ENCODE results near the gene MAP4K4. TPM values are rescaled to one million over a fixed set of nuclear protein-coding genes. Genes with fewer than 3 reads are reported as not detected.

MAP4K4 gene
- polyA plus RNA-seq, 1 donor from 2014 or later: 9.3 TPM

DNA sequence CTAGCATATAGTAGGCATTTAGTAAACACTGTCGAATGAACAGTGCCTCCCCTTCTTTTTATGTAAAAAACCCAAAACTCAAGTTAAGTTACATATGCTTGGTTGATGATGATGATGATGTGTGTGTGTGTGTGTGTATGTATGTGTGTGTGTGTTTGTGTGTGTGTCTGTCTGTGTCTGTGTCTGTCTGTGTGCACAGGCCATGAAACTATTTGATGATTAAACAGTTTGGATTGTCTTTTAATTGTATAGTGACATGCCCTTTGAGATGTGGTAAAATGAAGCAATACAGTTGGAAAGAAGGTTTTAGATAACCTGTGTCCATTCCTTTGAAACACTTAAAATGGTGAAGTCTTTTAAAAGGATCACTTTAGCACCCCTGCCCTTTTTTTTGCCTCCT lies 105.6 kb downstream of the MAP4K4 start:
- no peaks in the 10 kb centered on the region for H3K27me3 Mint-ChIP-seq
- H3K36me3 Mint-ChIP-seq: peaks cover 5% of the 10 kb centered on the region
- no peaks in the 10 kb centered on the region for H3K9me3 Mint-ChIP-seq
- H3K4me3 Mint-ChIP-seq: no peak overlapping the region
- H3K4me1 Mint-ChIP-seq: peaks cover 54 to 64% (median 60%) of the 10 kb centered on the region in 3 donors
- peak overlapping the region in 2 of 3 donors; percentile 36 to 41 for H3K27ac Mint-ChIP-seq

DNA sequence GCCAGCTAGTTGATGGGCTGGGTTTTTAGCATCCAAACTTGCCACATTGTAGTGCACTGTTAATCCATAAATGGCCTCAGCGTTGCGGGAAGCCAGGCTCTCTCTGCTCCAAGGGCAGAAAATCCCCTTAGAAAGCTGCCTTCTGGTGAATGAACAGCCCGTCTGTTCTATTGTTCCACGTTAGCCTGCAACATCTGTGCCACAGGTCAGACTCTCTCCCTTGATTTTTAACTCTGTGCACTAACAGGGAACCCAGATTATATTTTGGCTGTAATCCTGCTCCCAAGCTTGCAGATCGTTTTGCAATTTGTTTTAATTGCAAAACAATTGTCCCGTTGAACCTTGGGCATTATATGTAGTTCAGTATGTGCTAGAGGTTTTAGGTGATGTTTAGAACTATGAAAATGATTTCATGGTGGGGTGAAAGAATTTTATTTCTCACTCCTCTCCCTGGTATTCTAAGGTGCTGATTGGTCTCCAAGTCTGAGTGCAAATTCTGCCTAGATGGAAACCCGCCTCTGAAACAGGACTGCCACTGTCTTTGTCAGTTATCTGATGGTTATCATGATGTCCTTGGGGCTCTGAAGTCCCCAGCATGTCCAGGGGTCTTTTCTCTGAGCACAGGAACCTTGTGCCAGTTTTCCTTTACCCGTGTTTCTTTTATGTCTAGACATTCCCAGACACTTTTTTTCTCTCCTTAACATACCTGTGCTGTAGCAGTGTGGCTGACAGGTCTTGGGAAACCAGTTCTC lies 106.6 kb downstream of the MAP4K4 start:
- Mint-ChIP-seq H3K27ac (peak overlapping the region; percentile 56 to 75 (median 68)), H3K27me3 (no peaks in the 10 kb centered on the region), H3K4me1 (peaks cover 55 to 61% (median 59%) of the 10 kb centered on the region in 3 donors), H3K4me3 (peak overlapping the region in 1 of 4 donors; percentile 51), H3K9me3 (no peaks in the 10 kb centered on the region), H3K36me3 (peaks cover 6% of the 10 kb centered on the region)

DNA sequence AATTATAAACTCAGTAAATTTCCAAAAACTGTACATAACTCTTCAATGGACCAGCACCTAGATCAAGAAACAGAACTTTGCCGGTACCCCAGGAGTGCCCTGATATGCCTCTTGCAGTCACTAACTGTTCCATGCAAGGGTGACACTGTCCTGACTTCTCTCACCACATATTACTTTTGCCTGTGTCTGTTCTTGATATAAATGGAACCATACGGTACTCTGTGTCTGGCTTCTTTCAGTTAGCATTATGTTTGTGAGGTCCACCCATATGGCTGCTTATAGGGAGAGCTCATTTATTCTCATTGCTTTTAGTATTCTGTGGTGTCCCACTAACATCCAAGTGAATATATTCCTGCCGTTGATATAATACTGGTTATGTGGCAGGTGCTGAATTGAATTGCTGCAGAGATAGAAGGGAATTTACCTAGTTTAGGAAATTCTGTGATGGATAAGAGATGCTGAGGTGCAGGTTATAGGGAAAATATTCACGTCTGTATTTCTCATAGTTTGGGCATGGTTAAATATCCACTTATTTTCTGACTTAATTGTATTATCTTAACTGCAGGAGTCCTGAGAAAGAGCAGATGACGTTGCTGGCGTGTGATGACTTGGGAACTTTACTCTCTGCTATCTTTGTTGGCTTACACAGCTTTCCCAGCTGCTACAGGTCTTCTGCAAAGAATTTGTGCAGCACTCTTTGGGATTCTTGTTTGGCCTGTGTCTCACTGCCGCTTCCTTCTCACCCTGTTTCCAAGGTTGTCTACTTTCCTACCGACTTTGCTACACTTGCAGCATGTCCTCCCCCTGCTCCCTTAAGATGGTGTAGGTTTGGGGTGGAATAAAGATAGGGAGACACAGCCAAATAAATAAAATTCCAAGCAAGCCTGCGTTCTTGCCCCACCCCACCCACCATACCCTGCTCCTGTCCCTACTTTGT lies 107.9 kb downstream of the MAP4K4 start:
- Mint-ChIP-seq H3K27me3 (no peaks in the 10 kb centered on the region), H3K27ac (peak overlapping the region; percentile 36 to 79 (median 70))

DNA sequence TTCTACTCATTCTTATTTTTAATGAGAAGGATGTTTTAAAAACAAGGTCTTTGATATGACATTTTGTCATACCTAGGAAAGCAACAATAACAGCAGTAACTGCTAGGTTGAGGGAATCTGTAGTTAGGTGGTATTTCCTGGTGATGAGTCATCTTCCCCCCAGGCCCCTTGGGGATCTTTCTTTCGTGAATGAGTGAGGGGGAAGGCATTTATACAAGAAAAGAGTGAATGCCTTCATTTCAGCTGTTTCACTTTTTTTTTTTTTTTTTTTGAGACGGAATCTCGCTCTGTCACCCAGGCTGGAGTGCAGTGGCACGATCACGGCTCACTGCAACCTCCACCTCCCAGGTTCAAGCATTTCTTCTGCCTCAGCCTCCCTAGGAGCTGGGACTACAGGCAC lies 108.6 kb downstream of the MAP4K4 start:
- Mint-ChIP-seq H3K4me1 (peaks cover 52 to 67% (median 61%) of the 10 kb centered on the region in 3 donors), H3K9me3 (no peaks in the 10 kb centered on the region), H3K36me3 (peaks cover 6% of the 10 kb centered on the region), H3K27me3 (no peaks in the 10 kb centered on the region), H3K27ac (peak overlapping the region; percentile 36 to 79 (median 70)), H3K4me3 (peak overlapping the region in 2 of 4 donors; percentile 81 to 84)

More for the DNA sequence above, 107.9 kb downstream of the MAP4K4 start:
- H3K36me3 Mint-ChIP-seq: peaks cover 6% of the 10 kb centered on the region
- no peaks in the 10 kb centered on the region for H3K9me3 Mint-ChIP-seq
- peaks cover 58 to 65% (median 64%) of the 10 kb centered on the region in 3 donors for H3K4me1 Mint-ChIP-seq
- H3K4me3 Mint-ChIP-seq: peak overlapping the region in 2 of 4 donors; percentile 81 to 84

DNA sequence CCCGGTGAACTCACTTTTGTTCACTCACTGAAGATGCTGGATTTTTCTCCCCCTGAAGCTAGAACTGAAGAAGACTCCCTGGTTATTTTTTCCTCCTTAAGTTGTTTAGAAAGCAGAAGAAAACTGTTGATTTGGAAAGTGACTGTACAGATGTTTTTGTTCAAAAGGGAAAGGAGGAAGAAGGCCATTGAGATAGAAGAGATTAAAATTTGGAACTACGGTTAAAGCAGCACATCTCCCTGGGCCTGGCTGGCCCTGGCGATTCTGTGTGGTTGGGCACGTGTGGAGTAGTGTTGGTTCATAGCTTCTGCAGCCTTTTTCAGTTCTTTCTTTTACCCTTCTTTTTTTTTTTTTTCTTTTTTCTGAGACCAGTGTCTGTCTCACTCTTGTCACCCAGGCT lies 109.2 kb downstream of the MAP4K4 start:
- peak overlapping the region; percentile 36 to 70 (median 40) for H3K27ac Mint-ChIP-seq

DNA sequence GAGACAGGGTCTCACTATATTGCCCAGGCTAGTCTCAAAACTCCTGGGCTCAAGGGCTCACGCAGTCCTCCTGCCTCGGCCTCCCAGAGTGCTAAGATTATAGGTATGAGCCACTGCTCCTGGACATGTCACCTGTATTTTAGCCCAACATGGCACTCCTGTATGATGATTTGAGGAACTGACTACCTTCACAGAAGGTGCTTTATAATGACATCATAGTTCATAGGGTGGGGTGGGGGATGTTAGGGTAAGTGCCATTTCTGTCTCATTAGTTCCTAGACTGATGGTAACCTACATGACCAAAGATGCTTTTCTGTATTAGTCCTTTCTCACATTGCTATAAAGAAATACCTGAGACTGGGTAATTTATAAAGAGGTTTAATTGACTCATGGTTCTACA lies 109.7 kb downstream of the MAP4K4 start:
- Mint-ChIP-seq H3K27me3 (no peaks in the 10 kb centered on the region), H3K4me3 (peak overlapping the region in 2 of 4 donors; percentile 50 to 79), H3K36me3 (peaks cover 6% of the 10 kb centered on the region), H3K9me3 (no peaks in the 10 kb centered on the region), H3K4me1 (peaks cover 57 to 65% (median 64%) of the 10 kb centered on the region in 3 donors), H3K27ac (peak overlapping the region in 2 of 3 donors; percentile 36 to 40)

More for the DNA sequence above, 109.2 kb downstream of the MAP4K4 start:
- Mint-ChIP-seq H3K36me3 (peaks cover 6% of the 10 kb centered on the region), H3K27me3 (no peaks in the 10 kb centered on the region), H3K4me3 (peak overlapping the region; percentile 12 to 87 (median 54)), H3K9me3 (no peaks in the 10 kb centered on the region), H3K4me1 (peaks cover 54 to 66% (median 64%) of the 10 kb centered on the region in 3 donors)

DNA sequence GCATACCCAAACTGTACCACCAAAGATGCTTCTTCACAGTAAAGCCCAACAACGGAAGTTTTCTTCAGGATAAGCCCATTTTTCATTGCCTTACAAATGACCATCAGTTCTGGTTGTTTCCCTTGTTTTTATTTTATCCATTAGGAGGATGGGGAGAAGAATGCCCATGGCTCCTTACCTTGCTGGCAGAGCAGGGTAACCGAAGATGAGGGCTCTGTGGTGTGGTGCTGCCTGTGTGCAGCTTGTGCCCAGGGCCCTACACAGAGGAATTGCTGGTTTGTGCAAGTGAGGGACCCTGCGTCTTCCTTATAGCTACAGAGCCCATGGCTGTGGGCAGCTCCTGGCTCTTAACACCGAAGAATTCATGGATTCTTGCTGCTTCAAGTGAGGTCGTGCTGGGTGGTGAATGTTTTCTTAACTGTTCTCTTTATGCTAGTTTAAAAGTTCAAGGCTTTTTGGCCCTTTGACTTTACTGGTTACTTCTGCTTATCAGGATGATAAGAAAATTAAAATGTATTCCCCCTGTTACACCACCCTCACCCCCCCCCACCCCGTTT lies 110.6 kb downstream of the MAP4K4 start:
- no peaks in the 10 kb centered on the region for H3K9me3 Mint-ChIP-seq
- H3K27me3 Mint-ChIP-seq: no peaks in the 10 kb centered on the region
- peak overlapping the region in 1 of 3 donors; percentile 36 for H3K27ac Mint-ChIP-seq
- peaks cover 52 to 61% (median 60%) of the 10 kb centered on the region in 3 donors for H3K4me1 Mint-ChIP-seq
- peak overlapping the region in 1 of 4 donors; percentile 37 for H3K4me3 Mint-ChIP-seq
- peaks cover 6% of the 10 kb centered on the region for H3K36me3 Mint-ChIP-seq

DNA sequence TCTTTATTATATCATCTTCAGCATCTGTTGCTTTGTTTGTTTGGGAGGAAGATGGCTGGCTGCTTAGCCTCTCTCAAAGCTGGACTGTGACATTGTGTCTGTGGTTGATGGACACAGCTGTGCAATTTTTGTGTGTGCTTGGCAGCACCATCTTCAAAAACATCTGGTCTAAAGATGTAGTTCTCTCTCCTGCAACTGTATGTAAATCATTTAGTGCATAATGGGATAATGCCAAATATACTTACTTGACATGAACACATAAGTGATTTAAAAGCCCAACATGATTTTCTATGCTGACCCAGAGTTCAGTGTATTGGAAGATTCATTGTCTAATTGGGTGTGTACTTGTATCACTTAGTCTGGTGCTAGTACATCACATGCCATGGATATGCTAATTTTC lies 112.2 kb downstream of the MAP4K4 start:
- Mint-ChIP-seq H3K4me3 (no peak overlapping the region), H3K4me1 (peaks cover 50 to 62% (median 59%) of the 10 kb centered on the region in 3 donors), H3K27me3 (no peaks in the 10 kb centered on the region), H3K36me3 (peaks cover 6% of the 10 kb centered on the region), H3K27ac (peak overlapping the region in 1 of 3 donors; percentile 37), H3K9me3 (no peaks in the 10 kb centered on the region)

DNA sequence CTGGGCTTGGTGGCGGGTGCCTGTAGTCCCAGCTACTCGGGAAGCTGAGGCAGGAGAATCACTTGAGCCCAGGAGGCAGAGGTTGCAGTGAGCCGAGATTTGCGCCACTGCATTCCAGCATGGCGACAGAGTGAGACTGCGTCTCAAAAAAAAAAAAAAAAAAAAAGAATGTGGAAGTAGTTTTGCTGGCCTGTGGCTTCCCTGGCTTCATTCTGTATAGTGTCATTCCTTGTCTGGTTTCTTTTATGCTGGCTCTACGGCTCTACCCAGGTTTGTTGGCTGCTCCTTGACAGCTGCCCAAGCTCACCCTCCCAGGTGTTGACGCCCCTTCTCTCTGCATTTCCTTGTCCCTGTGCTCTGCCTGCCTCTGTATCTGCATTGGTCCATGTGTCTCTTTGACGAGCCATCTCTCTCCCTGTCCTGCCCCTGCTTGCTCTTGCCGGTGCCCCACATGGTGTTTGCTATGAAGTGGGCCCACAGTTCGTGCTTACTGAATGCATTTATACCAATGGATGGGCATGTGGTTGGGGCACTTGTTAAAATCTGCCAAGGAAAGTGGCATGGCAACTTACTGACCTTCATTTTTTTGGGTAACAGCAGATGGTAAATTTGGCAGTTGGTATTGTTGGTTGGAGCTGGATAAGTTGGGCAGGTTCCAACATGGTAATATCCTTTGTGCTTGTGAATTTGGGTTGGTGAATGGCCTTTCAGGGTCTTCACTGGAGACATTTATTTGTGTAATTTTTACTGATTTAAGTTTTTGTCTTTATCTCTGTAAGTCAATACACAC lies 113.9 kb downstream of the MAP4K4 start:
- H3K9me3 Mint-ChIP-seq: no peaks in the 10 kb centered on the region
- peak overlapping the region in 2 of 4 donors; percentile 14 to 60 for H3K4me3 Mint-ChIP-seq
- H3K27ac Mint-ChIP-seq: peak overlapping the region in 2 of 3 donors; percentile 22 to 47
- peaks cover 47 to 59% (median 57%) of the 10 kb centered on the region in 3 donors for H3K4me1 Mint-ChIP-seq
- no peaks in the 10 kb centered on the region for H3K27me3 Mint-ChIP-seq
- H3K36me3 Mint-ChIP-seq: peaks cover 6% of the 10 kb centered on the region

DNA sequence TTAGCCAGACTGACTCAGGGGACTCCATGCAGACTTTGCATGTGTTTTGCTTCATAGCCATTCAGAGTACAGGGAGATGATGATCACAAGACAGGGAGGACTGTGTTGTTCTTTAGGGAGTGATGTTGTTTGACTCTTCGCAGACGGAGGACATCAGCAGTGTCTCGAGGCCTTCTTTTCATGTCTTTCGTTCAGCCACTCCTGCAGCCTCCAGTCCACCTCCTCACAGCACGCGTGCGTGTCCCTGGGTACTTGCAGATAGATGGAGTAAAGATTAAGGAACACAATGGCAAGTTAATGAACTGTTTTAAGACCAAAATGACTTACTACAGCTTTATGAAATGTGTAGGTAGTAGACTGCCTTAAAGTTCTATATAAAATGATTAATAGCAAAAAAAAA lies 114.7 kb downstream of the MAP4K4 start:
- Mint-ChIP-seq H3K36me3 (peaks cover 4% of the 10 kb centered on the region), H3K27ac (peak overlapping the region in 2 of 3 donors; percentile 53 to 85), H3K27me3 (no peaks in the 10 kb centered on the region), H3K4me3 (no peak overlapping the region), H3K4me1 (peaks cover 41 to 60% (median 60%) of the 10 kb centered on the region in 3 donors), H3K9me3 (no peaks in the 10 kb centered on the region)

DNA sequence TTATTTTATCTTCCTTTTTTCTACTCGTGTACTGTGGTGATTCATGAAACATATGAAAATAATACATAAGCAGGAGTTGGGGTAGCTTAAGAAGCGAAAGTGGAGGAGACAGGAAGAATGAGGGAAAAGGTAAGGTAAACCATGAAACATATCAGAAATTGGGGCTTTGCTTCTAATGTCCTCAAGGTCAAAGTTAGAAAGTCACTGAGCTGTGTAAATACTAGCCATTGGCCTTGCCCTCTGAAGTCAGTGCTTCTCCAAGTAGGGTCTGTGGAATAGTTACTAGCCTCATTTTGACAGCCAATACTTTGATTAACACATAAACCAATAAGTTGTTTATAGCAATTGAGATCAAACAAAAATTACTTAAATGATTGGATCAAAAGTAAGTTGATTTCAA lies 117.2 kb downstream of the MAP4K4 start:
- peaks cover 39 to 74% (median 69%) of the 10 kb centered on the region in 3 donors for H3K4me1 Mint-ChIP-seq
- H3K9me3 Mint-ChIP-seq: no peaks in the 10 kb centered on the region
- H3K27ac Mint-ChIP-seq: peak overlapping the region in 2 of 3 donors; percentile 29 to 47
- peak overlapping the region in 1 of 4 donors; percentile 9 for H3K4me3 Mint-ChIP-seq
- peaks cover 1% of the 10 kb centered on the region for H3K36me3 Mint-ChIP-seq
- no peaks in the 10 kb centered on the region for H3K27me3 Mint-ChIP-seq

DNA sequence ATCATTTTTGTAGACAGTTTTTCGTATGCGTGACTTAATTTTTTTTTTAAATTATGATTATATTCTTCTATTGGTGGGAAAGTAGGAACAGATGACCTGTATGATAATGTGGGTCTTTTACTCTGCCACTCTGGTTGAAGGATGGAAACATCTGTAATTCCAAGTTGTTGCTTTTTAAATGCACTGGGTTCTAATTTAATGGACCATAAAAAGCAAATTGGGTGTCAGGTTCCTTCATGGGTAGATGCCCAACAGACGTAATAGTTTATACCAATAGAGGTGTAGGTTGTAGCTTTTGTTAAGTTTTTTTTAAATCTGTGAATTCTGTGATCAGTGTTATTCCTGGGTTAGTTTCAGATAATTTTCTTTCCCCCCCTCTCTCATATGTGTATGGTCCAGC lies 117.6 kb downstream of the MAP4K4 start:
- H3K27me3 Mint-ChIP-seq: no peaks in the 10 kb centered on the region
- H3K9me3 Mint-ChIP-seq: no peaks in the 10 kb centered on the region
- H3K27ac Mint-ChIP-seq: no peak overlapping the region
- H3K4me3 Mint-ChIP-seq: no peak overlapping the region
- H3K4me1 Mint-ChIP-seq: peaks cover 39 to 75% (median 71%) of the 10 kb centered on the region in 3 donors
- peaks cover 1% of the 10 kb centered on the region for H3K36me3 Mint-ChIP-seq

DNA sequence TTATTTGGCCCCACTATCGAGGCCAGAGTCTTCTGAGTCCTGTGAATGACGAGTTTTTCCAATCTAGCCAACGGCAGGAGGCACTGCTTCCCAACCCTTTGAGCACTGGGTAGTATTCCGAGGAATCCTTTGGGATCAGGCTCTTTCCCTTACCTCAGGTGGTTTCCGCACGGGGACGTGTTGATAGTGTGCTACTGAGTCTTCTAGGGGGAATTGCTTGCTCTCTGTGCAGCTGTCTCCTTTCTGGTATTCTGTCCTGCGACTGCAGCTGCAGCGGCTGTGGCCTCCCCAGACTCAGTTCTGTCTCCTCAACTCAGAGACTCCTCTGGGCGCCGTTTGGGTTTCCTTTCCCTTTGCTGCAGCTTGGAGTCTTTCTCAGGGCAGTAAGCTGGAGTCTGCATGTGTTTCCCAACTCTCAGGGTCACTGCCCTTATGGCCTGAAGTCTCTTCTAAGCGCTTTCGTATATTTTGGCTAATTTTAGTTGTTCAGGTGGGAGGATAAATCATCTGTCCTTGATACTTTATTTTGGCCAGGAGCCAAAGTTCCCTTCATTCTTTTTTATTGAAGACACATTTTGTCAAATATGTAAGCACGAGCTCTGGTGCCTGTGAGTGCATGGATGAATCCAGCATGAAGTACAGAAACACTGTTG lies 118.4 kb downstream of the MAP4K4 start:
- Mint-ChIP-seq H3K9me3 (no peaks in the 10 kb centered on the region), H3K4me1 (peaks cover 40 to 77% (median 73%) of the 10 kb centered on the region in 3 donors), H3K27ac (no peak overlapping the region), H3K4me3 (no peak overlapping the region), H3K36me3 (peaks cover 1% of the 10 kb centered on the region), H3K27me3 (no peaks in the 10 kb centered on the region)

All from IgD-negative memory B cell (primary cell).